GM12872 (cell line): ENCODE results near the gene ESPNL.

Source experiments
- CTCF ChIP-seq: IDR thresholded peaks from 3 replicates; pipeline ENCODE4 v1.5.1; 2011; ENCODE audit warnings: low read depth, mild to moderate bottlenecking, low read length, moderate library complexity; ENCODE audit not compliant: insufficient read depth

The ESPNL gene

GRCh38 chr2:238104226-238104690 is 4.1 kb downstream of the ESPNL start:
- TF ChIP-seq CTCF = no peak

- TF ChIP-seq CTCF = no peak
Observed at GRCh38 chr2:238104691-238105371, 4.7 kb downstream of the ESPNL start.

GRCh38 chr2:238105506-238106338 is 5.6 kb downstream of the ESPNL start:
- no peak for TF ChIP-seq CTCF

GRCh38 chr2:238106339-238106697 is 6.2 kb downstream of the ESPNL start:
- no peak for TF ChIP-seq CTCF

GRCh38 chr2:238106698-238107524 is 6.8 kb downstream of the ESPNL start:
- peak; percentile 61 for TF ChIP-seq CTCF

GRCh38 chr2:238107525-238108422 is 7.6 kb downstream of the ESPNL start:
- no peak for TF ChIP-seq CTCF
